Keratinocyte (primary cell): ENCODE results near the gene UNKL.

Experiments used
- CTCF ChIP-seq, 3 experiments: IDR thresholded peaks in 1 of 3; conservative IDR thresholded peaks in 1 of 3; optimal IDR thresholded peaks in 1 of 3; 2 replicates in 2 of 3; 3 replicates in 1 of 3; pipeline versions ENCODE3 to v1.5.1; 2011; ENCODE audit warnings: low read length in 3 of 3, mild to moderate bottlenecking in 3 of 3, moderate library complexity in 2 of 3, control low read depth in 1 of 3, inconsistent platforms in 1 of 3; ENCODE audit not compliant: insufficient read depth in 2 of 3; ENCODE audit errors: extremely low read depth in 1 of 3
- EZH2 ChIP-seq: IDR thresholded peaks from one replicate; pipeline ENCODE4 v1.6.1; 2012; ENCODE audit warnings: inconsistent platforms, mild to moderate bottlenecking, low read length, moderate library complexity

GRCh38 chr16:1345651-1346421, 68.7 kb downstream of the UNKL start:
- TF ChIP-seq CTCF (optimal IDR thresholded peaks at IDR 0.05 in 1 of 3, IDR thresholded peaks at IDR 0.05 in 1 of 3, conservative IDR thresholded peaks at IDR 0.05 in 1 of 3; ENCODE audit: extremely low read depth in 1 of 3, insufficient read depth in 2 of 3, low read length in 3 of 3) (no peak), EZH2 (no peak)
